Esophagus muscularis mucosa (tissue), 4 donors: ENCODE data around the gene HOXB9. TPM values are rescaled to one million over a fixed set of nuclear protein-coding genes. Genes with fewer than 3 reads are reported as not detected.

Experiments used
- DNase-seq: peaks from one replicate; pipeline ENCODE4 v3.0.0-alpha.2; 2017; ENCODE audit errors: extremely low spot score
- H3K27ac ChIP-seq, 4 donors: fragments of 200-600 bp; sonication (generic); replicated peaks in 1 of 4; 1 replicate in 3 of 4; 2 replicates in 1 of 4; pipeline ENCODE4 v1.5.1; 2016 to 2019; ENCODE audit warnings: mild to moderate bottlenecking in 1 of 4
- H3K27me3 ChIP-seq, 4 donors: fragments of 200-600 bp; sonication (generic); one replicate each; pipeline versions ENCODE4 v1.5.1 to v1.6.0; 2016 to 2019
- H3K36me3 ChIP-seq, 4 donors: fragments of 200-600 bp; sonication (generic); one replicate each; pipeline ENCODE4 v1.5.1; 2016 to 2019
- H3K4me1 ChIP-seq, 4 donors: fragments of 200-600 bp; sonication (generic); one replicate each; pipeline ENCODE4 v1.5.1; 2016 to 2019
- H3K4me3 ChIP-seq, 4 donors: fragments of 200-600 bp; sonication (generic); 1 replicate in 2 of 4; 2 replicates in 2 of 4; pipeline ENCODE4 v1.5.1; 2016 to 2019; ENCODE audit warnings: mild to moderate bottlenecking in 4 of 4, moderate library complexity in 1 of 4
- H3K9me3 ChIP-seq, 4 donors: fragments of 200-600 bp; sonication (generic); 1 replicate in 3 of 4; 2 replicates in 1 of 4; pipeline ENCODE4 v1.5.1; 2016 to 2019
- CTCF ChIP-seq, 3 experiments: fragments of 200-600 bp in 2 of 3; fragments of 450-650 bp in 1 of 3; sonication (generic) in 2 of 3; IDR thresholded peaks; one replicate each; pipeline ENCODE4 v1.5.1; 2017 to 2019; ENCODE audit warnings: antibody characterized with exemption in 3 of 3, mild to moderate bottlenecking in 2 of 3, moderate library complexity in 1 of 3
- EP300 ChIP-seq: sonication (generic); formaldehyde crosslinking; IDR thresholded peaks from one replicate; pipeline ENCODE4 v1.6.1; 2017; ENCODE audit warnings: antibody characterized with exemption
- POLR2A ChIP-seq: fragments of 450-650 bp; IDR thresholded peaks from one replicate; pipeline ENCODE4 v1.6.1; 2017; ENCODE audit warnings: antibody characterized with exemption, moderate library complexity, mild to moderate bottlenecking, low read depth
- POLR2AphosphoS5 ChIP-seq, 2 donors: sonication (generic); formaldehyde crosslinking; IDR thresholded peaks; one replicate each; pipeline ENCODE4 v1.6.1; 2017; ENCODE audit warnings: antibody characterized with exemption in 2 of 2
- WGBS: methylation state at CpG from one replicate; pipeline ENCODE4 v1.1.5; 2018; 5-methylcytosine and 5-hydroxymethylcytosine counted together
- intact Hi-C: fragments of 100-400 bp; cut with DNase I; formaldehyde crosslinking; loops from one replicate; pipeline ENCODE4 v1.15.1; 2023
- total RNA-seq, 4 donors: library from RNA; depleted of rRNA; stranded (reverse); fragments of >200 nt; gene quantifications; one replicate each; pipeline versions ENCODE4 v1.1.0 to v1.2.1, GENCODE V29; 2016

Gene HOXB9
- total RNA-seq, 4 donors from 2014 or later, result not detected

- WGBS, result 19% methylated on average over 36 of the region's 37 CpGs
- H3K27ac ChIP-seq, result peak overlapping the region; percentile 42 to 72 (median 60)
- intact Hi-C loops, result loop anchor here (1.0 to 5.0 kb wide), 3 partner anchors 101 to 257 kb away; no protein-coding TSS in a partner anchor
- H3K27me3 ChIP-seq, result peaks cover 6 to 73% (median 31%) of the 10 kb centered on the region in 4 donors
- no peaks in the 10 kb centered on the region for H3K9me3 ChIP-seq
- no peak for DNase-seq
- peaks cover 33 to 61% (median 56%) of the 10 kb centered on the region in 4 donors for H3K4me1 ChIP-seq
- H3K4me3 ChIP-seq, result peak overlapping the region; percentile 54 to 64 (median 60)
- TF ChIP-seq CTCF (IDR thresholded peaks at IDR 0.05), result peak in 2 of 3 experiments; percentile 97 to 99
- no peak for TF ChIP-seq POLR2A
- no peak for TF ChIP-seq EP300
- TF ChIP-seq POLR2AphosphoS5 (IDR thresholded peaks at IDR 0.05), result peak in 1 of 2 donors; percentile 65
- no peaks in the 10 kb centered on the region for H3K36me3 ChIP-seq
Observed at GRCh38 chr17:48593840-48594537, 32.2 kb downstream of the HOXB9 start.

GRCh38 chr17:48593126-48593829, 32.9 kb downstream of the HOXB9 start, which contains the start of gene HOXB5:
HOXB5 (minus strand) TSS chr17:48593779; CDS start chr17:48593682, 97 bp downstream.
- WGBS, result 3% methylated on average over 21 of the region's 50 CpGs
- Histone ChIP-seq H3K27ac (peak within 1 kb of the TSS; percentile 42 to 72 (median 60)), H3K27me3 (peaks cover 6 to 66% (median 24%) of the 10 kb centered on the region in 4 donors), H3K36me3 (no peaks in the 10 kb centered on the region), H3K4me3 (peak within 1 kb of the TSS; percentile 54 to 64 (median 60)), H3K9me3 (no peaks in the 10 kb centered on the region), H3K4me1 (peaks cover 31 to 59% (median 52%) of the 10 kb centered on the region in 4 donors)
- DNase-seq, result no peak
- TF ChIP-seq CTCF (IDR thresholded peaks at IDR 0.05), result no peak
- TF ChIP-seq POLR2AphosphoS5 (IDR thresholded peaks at IDR 0.05), result no peak
- TF ChIP-seq EP300, result no peak
- no peak for TF ChIP-seq POLR2A
- intact Hi-C loops, result loop anchor here (5.0 kb wide), 1 partner anchor 256 kb away; no protein-coding TSS in a partner anchor

- DNase-seq, result no peak
- 26% methylated on average over 14 of the region's 14 CpGs for WGBS
- Histone ChIP-seq H3K9me3 (no peaks in the 10 kb centered on the region), H3K4me3 (peak overlapping the region; percentile 54 to 64 (median 60)), H3K4me1 (peaks cover 24 to 54% (median 46%) of the 10 kb centered on the region in 4 donors), H3K36me3 (no peaks in the 10 kb centered on the region), H3K27me3 (peaks cover 6 to 59% (median 23%) of the 10 kb centered on the region in 4 donors), H3K27ac (peak overlapping the region; percentile 42 to 72 (median 60))
- no peak for TF ChIP-seq EP300
- TF ChIP-seq CTCF (IDR thresholded peaks at IDR 0.05), result no peak
- TF ChIP-seq POLR2A, result no peak
- no peak for TF ChIP-seq POLR2AphosphoS5 (IDR thresholded peaks at IDR 0.05)
- intact Hi-C loops, result loop anchor here (5.0 kb wide), 1 partner anchor 255 kb away; no protein-coding TSS in a partner anchor
Observed at GRCh38 chr17:48592577-48592976, 33.6 kb downstream of the HOXB9 start.

DNA sequence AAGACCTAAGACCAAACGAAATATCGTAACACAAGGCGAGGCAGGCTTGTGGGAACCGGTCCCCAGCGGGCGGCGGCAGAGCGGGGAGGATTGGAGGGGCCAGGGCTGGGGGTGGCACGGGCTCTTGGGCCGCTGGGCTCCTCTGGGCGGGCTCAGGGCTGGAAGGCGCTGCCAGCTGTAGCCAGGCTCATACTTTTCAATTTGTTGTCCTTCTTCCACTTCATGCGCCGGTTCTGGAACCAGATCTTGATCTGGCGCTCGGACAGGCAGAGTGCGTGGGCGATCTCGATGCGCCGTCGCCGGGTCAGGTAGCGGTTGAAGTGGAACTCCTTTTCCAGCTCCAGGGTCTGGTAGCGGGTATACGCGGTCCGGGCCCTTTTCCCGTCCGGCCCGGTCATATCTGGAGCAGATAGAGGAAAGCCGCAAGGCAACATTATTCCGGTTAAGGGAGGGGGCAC, 34.1 kb downstream of the HOXB9 start:
- no peaks in the 10 kb centered on the region for H3K9me3 ChIP-seq
- no peaks in the 10 kb centered on the region for H3K36me3 ChIP-seq
- intact Hi-C loops, result loop anchor here (5.0 kb wide), 1 partner anchor 255 kb away; no protein-coding TSS in a partner anchor
- WGBS, result 36% methylated on average over 20 of the region's 33 CpGs
- no peak for DNase-seq
- peak overlapping the region; percentile 54 to 64 (median 60) for H3K4me3 ChIP-seq
- no peak for TF ChIP-seq EP300
- TF ChIP-seq POLR2AphosphoS5 (IDR thresholded peaks at IDR 0.05), result no peak
- no peak for TF ChIP-seq CTCF (IDR thresholded peaks at IDR 0.05)
- no peak for TF ChIP-seq POLR2A
- H3K4me1 ChIP-seq, result peaks cover 25 to 54% (median 44%) of the 10 kb centered on the region in 4 donors
- H3K27me3 ChIP-seq, result peaks cover 6 to 54% (median 19%) of the 10 kb centered on the region in 4 donors
- H3K27ac ChIP-seq, result peak overlapping the region; percentile 42 to 72 (median 60)
